HCT116 (cell line): ENCODE results near the gene PLEKHM3. TPM values are rescaled to one million over a fixed set of nuclear protein-coding genes. Genes with fewer than 3 reads are reported as not detected.

Experiments used
- ATAC-seq: fragments of 200-7000 bp; cut with Tn5 transposase; 2 replicates; pipeline ENCODE4 v1.9.1; 2020; ENCODE audit warnings: mild to moderate bottlenecking, moderate library complexity
- BruUV-seq: library from RNA; stranded (reverse); fragments of 400-500 nt; replicated peaks from 2 replicates; lab custom pipeline; 2021; lab: Mats Ljungman, UMichigan
- CTCF ChIA-PET: fragments of 300-600 bp; sonication (Branson Sonifier 250); formaldehyde crosslinking; loops from one replicate; lab custom pipeline; 2021; ENCODE audit warnings: antibody characterized with exemption; lab: Charles Lee
- POLR2A ChIA-PET: fragments of 300-600, 350-600 bp; sonication (Branson Sonifier 250); formaldehyde crosslinking; loops from one replicate; lab custom pipeline; 2021; ENCODE audit warnings: antibody characterized with exemption; lab: Charles Lee
- RAD21 ChIA-PET, 2 experiments: fragments of 300-600 bp; sonication (Branson Sonifier 250); formaldehyde crosslinking; loops; one replicate each; lab custom pipeline; 2023; ENCODE audit warnings: low total read pairs in 2 of 2; ENCODE audit not compliant: uncharacterized antibody in 2 of 2, unreplicated experiment in 2 of 2, low non-redundant PET in 1 of 2; lab: Charles Lee
- DNase-seq: peaks from one replicate; pipeline ENCODE4 v3.0.0-alpha.2; 2010; ENCODE audit warnings: low read depth, low spot score
- H2AFZ ChIP-seq: fragments of 200-600 bp; shearing (Covaris generic), sonication (generic); 2 replicates; pipeline ENCODE4 v1.6.1; 2017; ENCODE audit warnings: low read depth, mixed run types, mixed read lengths, antibody characterized with exemption, low read length; ENCODE audit not compliant: poor library complexity, severe bottlenecking
- H3K27ac ChIP-seq: 2 replicates; pipeline ENCODE4 v1.5.1; 2012; ENCODE audit warnings: low read depth, low read length
- H3K27me3 ChIP-seq: fragments of 200-600 bp; sonication (generic); 2 replicates; pipeline ENCODE4 v1.6.1; 2016; ENCODE audit warnings: mixed run types, low read length, mixed read lengths; ENCODE audit not compliant: insufficient read depth
- H3K36me3 ChIP-seq, 2 experiments: fragments of 200-500 bp in 1 of 2; fragments of 200-600 bp in 1 of 2; sonication (Bioruptor generic) in 1 of 2; sonication (generic) in 1 of 2; 2 replicates each; pipeline versions ENCODE4 v1.5.1 to v1.6.1; 2014 to 2016; ENCODE audit warnings: low read length in 2 of 2, inconsistent platforms in 1 of 2, mixed read lengths in 1 of 2, mixed run types in 1 of 2; ENCODE audit not compliant: insufficient read depth in 2 of 2, control insufficient read depth in 1 of 2
- H3K4me1 ChIP-seq, 2 experiments: fragments of 200-600 bp in 1 of 2; sonication (generic) in 1 of 2; 2 replicates each; pipeline versions ENCODE4 v1.5.1 to v1.6.1; 2012 to 2017; ENCODE audit warnings: low read length in 2 of 2, inconsistent platforms in 1 of 2, mild to moderate bottlenecking in 1 of 2, mixed read lengths in 1 of 2, mixed run types in 1 of 2, moderate library complexity in 1 of 2; ENCODE audit not compliant: insufficient read depth in 2 of 2, control insufficient read depth in 1 of 2
- H3K4me2 ChIP-seq: fragments of 200-600 bp; sonication (generic); 2 replicates; pipeline ENCODE4 v1.6.1; 2017; ENCODE audit warnings: mixed run types, low read length, mixed read lengths
- H3K4me3 ChIP-seq, 2 experiments: fragments of 200-600 bp in 1 of 2; sonication (generic) in 1 of 2; replicated peaks in 1 of 2; 2 replicates each; pipeline ENCODE4 v1.5.1; 2011 to 2016; ENCODE audit warnings: low read length in 2 of 2, control low read depth in 1 of 2, low read depth in 1 of 2, mild to moderate bottlenecking in 1 of 2, mixed read lengths in 1 of 2, mixed run types in 1 of 2
- H3K79me2 ChIP-seq: fragments of 200-600 bp; sonication (generic); 2 replicates; pipeline ENCODE4 v1.6.1; 2017; ENCODE audit warnings: mild to moderate bottlenecking, mixed run types, low read length, moderate library complexity, mixed read lengths; ENCODE audit not compliant: insufficient read depth
- H3K9ac ChIP-seq: fragments of 200-600 bp; sonication (generic); 2 replicates; pipeline ENCODE4 v1.6.1; 2016; ENCODE audit warnings: low read length, mixed read lengths
- H3K9me2 ChIP-seq: fragments of 200-600 bp; sonication (generic), shearing (Covaris generic); 2 replicates; pipeline ENCODE4 v1.6.1; 2017; ENCODE audit warnings: mixed run types, mild to moderate bottlenecking, moderate library complexity; ENCODE audit not compliant: insufficient read depth
- H3K9me3 ChIP-seq, 2 experiments: fragments of 200-500 bp in 1 of 2; fragments of 200-600 bp in 1 of 2; sonication (Bioruptor generic) in 1 of 2; sonication (generic) in 1 of 2; 2 replicates each; pipeline ENCODE4 v1.6.1; 2014 to 2017; ENCODE audit warnings: low read length in 2 of 2, mixed read lengths in 2 of 2, inconsistent platforms in 1 of 2, low read depth in 1 of 2, mild to moderate bottlenecking in 1 of 2, mixed run types in 1 of 2, moderate library complexity in 1 of 2; ENCODE audit not compliant: control insufficient read depth in 1 of 2, insufficient read depth in 1 of 2
- H4K20me1 ChIP-seq: fragments of 200-600 bp; sonication (generic), shearing (Covaris generic); 2 replicates; pipeline ENCODE4 v1.6.1; 2017; ENCODE audit warnings: mixed run types, mild to moderate bottlenecking, moderate library complexity; ENCODE audit not compliant: insufficient read depth
- CBX3 ChIP-seq: IDR thresholded peaks from 2 replicates; pipeline ENCODE4 v1.6.1; 2012; ENCODE audit warnings: low read depth
- CEBPB ChIP-seq: IDR thresholded peaks from 2 replicates; pipeline ENCODE4 v1.6.1; 2012; ENCODE audit warnings: low read depth
- EGR1 ChIP-seq: IDR thresholded peaks from 2 replicates; pipeline ENCODE4 v1.6.1; 2012; ENCODE audit warnings: low read depth
- ELF1 ChIP-seq: IDR thresholded peaks from 2 replicates; pipeline ENCODE4 v1.6.1; 2012; ENCODE audit warnings: low read depth, borderline replicate concordance
- EZH2 ChIP-seq: fragments of 200-600 bp; sonication (generic); IDR thresholded peaks from 2 replicates; pipeline ENCODE4 v1.6.1; 2017; ENCODE audit warnings: antibody characterized with exemption, mixed run types
- EZH2phosphoT487 ChIP-seq: fragments of 200-600 bp; IDR thresholded peaks from 2 replicates; pipeline ENCODE4 v1.6.1; 2018; ENCODE audit warnings: antibody characterized with exemption, borderline replicate concordance
- JUND ChIP-seq: IDR thresholded peaks from 2 replicates; pipeline ENCODE4 v1.6.1; 2012
- POLR2AphosphoS5 ChIP-seq: IDR thresholded peaks from 2 replicates; pipeline ENCODE4 v1.6.1; 2011; ENCODE audit warnings: mild to moderate bottlenecking, low read depth, low read length, moderate library complexity
- RAD21 ChIP-seq: IDR thresholded peaks from 2 replicates; pipeline ENCODE4 v1.6.1; 2012; ENCODE audit warnings: low read depth, mild to moderate bottlenecking
- SIN3A ChIP-seq: IDR thresholded peaks from 2 replicates; pipeline ENCODE4 v1.6.1; 2012; ENCODE audit warnings: low read depth
- TCF7L2 ChIP-seq: IDR thresholded peaks from 2 replicates; pipeline ENCODE4 v1.7.0; 2011; ENCODE audit warnings: borderline replicate concordance, inconsistent platforms; ENCODE audit not compliant: insufficient read depth, insufficient read length; ENCODE audit errors: extremely low read depth
- YY1 ChIP-seq: IDR thresholded peaks from 2 replicates; pipeline ENCODE4 v1.6.1; 2011; ENCODE audit warnings: low read length, low read depth, moderate library complexity, mild to moderate bottlenecking; ENCODE audit not compliant: insufficient replicate concordance; ENCODE audit errors: extremely low read depth
- ZBTB33 ChIP-seq: IDR thresholded peaks from 2 replicates; pipeline ENCODE4 v1.6.1; 2011; ENCODE audit warnings: mild to moderate bottlenecking, low read length, moderate library complexity; ENCODE audit not compliant: insufficient replicate concordance; ENCODE audit errors: extremely low read depth
- ZFX ChIP-seq: fragments of 450-650 bp; IDR thresholded peaks from 2 replicates; pipeline ENCODE4 v1.6.1; 2017
- ZNF274 ChIP-seq: fragments of 200-500 bp; sonication (Bioruptor generic); IDR thresholded peaks from 2 replicates; pipeline ENCODE4 v1.6.1; 2014; ENCODE audit warnings: mild to moderate bottlenecking, low read depth, low read length, inconsistent platforms
- intact Hi-C: fragments of 100-400 bp; cut with micrococcal nuclease; formaldehyde crosslinking; loops from 2 replicates; pipeline ENCODE4 v1.10.0; 2022
- total RNA-seq: library from RNA; stranded (reverse); gene quantifications from one replicate; pipeline ENCODE4 v1.2.1, GENCODE V29; 2021; ENCODE audit not compliant: unreplicated experiment
- TF ChIP-seq, protein P1 (sequence below): IDR thresholded peaks from 2 replicates; pipeline ENCODE4 v1.6.1; 2012; ENCODE audit warnings: low read depth
- TF ChIP-seq, protein P2 (sequence below): IDR thresholded peaks from 2 replicates; pipeline ENCODE4 v1.6.1; 2012

The PLEKHM3 gene
- total RNA-seq, 1 experiment from 2014 or later, result 6.3 TPM

DNA sequence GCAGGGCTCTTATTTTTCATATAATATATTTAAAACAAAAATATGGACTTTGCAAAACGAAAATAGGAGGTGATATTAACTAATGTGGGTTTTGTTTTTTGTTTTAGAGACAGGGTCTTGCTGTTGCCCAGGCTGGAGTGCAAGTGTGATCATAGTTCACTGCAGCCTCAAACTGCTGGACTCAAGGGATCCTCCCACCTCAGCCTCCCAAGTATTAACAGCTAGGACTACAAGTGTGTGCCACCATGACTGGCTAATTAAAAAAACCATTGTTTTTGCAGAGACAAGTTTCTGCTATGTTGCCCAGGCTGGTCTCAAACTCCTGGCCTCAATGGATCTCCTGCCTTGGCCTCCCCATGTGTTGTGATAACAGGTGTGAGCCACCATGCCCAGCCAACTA, 185.2 kb downstream of the PLEKHM3 start:
- no peak overlapping the region for H2AFZ ChIP-seq
- no peak overlapping the region for H3K9ac ChIP-seq
- no peak overlapping the region for H3K4me2 ChIP-seq
- H3K4me1 ChIP-seq, result no peaks in the 10 kb centered on the region
- no peaks in the 10 kb centered on the region for H3K27me3 ChIP-seq
- TF ChIP-seq EZH2 (no peak), EGR1 (no peak), TCF7L2 (no peak), ZNF274 (no peak), POLR2AphosphoS5 (no peak)
- TF ChIP-seq, protein P1, sequence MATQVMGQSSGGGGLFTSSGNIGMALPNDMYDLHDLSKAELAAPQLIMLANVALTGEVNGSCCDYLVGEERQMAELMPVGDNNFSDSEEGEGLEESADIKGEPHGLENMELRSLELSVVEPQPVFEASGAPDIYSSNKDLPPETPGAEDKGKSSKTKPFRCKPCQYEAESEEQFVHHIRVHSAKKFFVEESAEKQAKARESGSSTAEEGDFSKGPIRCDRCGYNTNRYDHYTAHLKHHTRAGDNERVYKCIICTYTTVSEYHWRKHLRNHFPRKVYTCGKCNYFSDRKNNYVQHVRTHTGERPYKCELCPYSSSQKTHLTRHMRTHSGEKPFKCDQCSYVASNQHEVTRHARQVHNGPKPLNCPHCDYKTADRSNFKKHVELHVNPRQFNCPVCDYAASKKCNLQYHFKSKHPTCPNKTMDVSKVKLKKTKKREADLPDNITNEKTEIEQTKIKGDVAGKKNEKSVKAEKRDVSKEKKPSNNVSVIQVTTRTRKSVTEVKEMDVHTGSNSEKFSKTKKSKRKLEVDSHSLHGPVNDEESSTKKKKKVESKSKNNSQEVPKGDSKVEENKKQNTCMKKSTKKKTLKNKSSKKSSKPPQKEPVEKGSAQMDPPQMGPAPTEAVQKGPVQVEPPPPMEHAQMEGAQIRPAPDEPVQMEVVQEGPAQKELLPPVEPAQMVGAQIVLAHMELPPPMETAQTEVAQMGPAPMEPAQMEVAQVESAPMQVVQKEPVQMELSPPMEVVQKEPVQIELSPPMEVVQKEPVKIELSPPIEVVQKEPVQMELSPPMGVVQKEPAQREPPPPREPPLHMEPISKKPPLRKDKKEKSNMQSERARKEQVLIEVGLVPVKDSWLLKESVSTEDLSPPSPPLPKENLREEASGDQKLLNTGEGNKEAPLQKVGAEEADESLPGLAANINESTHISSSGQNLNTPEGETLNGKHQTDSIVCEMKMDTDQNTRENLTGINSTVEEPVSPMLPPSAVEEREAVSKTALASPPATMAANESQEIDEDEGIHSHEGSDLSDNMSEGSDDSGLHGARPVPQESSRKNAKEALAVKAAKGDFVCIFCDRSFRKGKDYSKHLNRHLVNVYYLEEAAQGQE, result no peak
- no peaks in the 10 kb centered on the region for H3K9me3 ChIP-seq
- H4K20me1 ChIP-seq, result no peaks in the 10 kb centered on the region
- BruUV-seq, result no TSS peak
- RAD21 ChIA-PET, result no interaction called here
- no peak for DNase-seq
- no peaks in the 10 kb centered on the region for H3K36me3 ChIP-seq
- H3K9me2 ChIP-seq, result no peaks in the 10 kb centered on the region
- ATAC-seq, result no peak
- H3K27ac ChIP-seq, result no peak overlapping the region
- no peak overlapping the region for H3K4me3 ChIP-seq
- POLR2A ChIA-PET, result no interaction called here
- H3K79me2 ChIP-seq, result no peaks in the 10 kb centered on the region
- intact Hi-C loops, result no loop called here
- CTCF ChIA-PET, result no interaction called here

GRCh38 chr2:207839575-207839974, 185.8 kb downstream of the PLEKHM3 start:
- Histone ChIP-seq H2AFZ (no peak overlapping the region), H3K4me3 (no peak overlapping the region), H3K36me3 (no peaks in the 10 kb centered on the region), H3K27me3 (no peaks in the 10 kb centered on the region), H3K79me2 (no peaks in the 10 kb centered on the region), H3K9ac (no peak overlapping the region), H3K9me2 (no peaks in the 10 kb centered on the region), H3K4me2 (no peak overlapping the region), H3K9me3 (no peaks in the 10 kb centered on the region), H4K20me1 (no peaks in the 10 kb centered on the region), H3K27ac (no peak overlapping the region), H3K4me1 (no peaks in the 10 kb centered on the region)
- CTCF ChIA-PET, result no interaction called here
- RAD21 ChIA-PET, result no interaction called here
- POLR2A ChIA-PET, result no interaction called here
- ATAC-seq, result no peak
- intact Hi-C loops, result no loop called here
- no peak for DNase-seq
- no TSS peak for BruUV-seq
- TF ChIP-seq ZFX (no peak), CEBPB (no peak), SIN3A (no peak), JUND (no peak), ZNF274 (no peak), CBX3 (no peak), ELF1 (no peak), RAD21 (no peak), EZH2phosphoT487 (no peak), YY1 (no peak), ZBTB33 (no peak), TCF7L2 (no peak)
- TF ChIP-seq, protein P2, sequence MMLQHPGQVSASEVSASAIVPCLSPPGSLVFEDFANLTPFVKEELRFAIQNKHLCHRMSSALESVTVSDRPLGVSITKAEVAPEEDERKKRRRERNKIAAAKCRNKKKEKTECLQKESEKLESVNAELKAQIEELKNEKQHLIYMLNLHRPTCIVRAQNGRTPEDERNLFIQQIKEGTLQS, result no peak
